Coronary artery (tissue), 2 donors: ENCODE measurements around the gene ERVW-1.

Experiments
- DNase-seq: peaks from one replicate; pipeline ENCODE4 v3.0.0-alpha.2; 2017; ENCODE audit warnings: low spot score
- H3K27ac ChIP-seq, 2 donors: fragments of 200-600 bp; sonication (generic); one replicate each; pipeline ENCODE4 v1.5.1; 2016 to 2019
- H3K4me3 ChIP-seq: fragments of 200-600 bp; sonication (generic); 2 replicates; pipeline ENCODE4 v1.5.1; 2016; ENCODE audit warnings: mild to moderate bottlenecking, moderate library complexity
- CTCF ChIP-seq: fragments of 200-600 bp; sonication (generic); IDR thresholded peaks from one replicate; pipeline ENCODE4 v1.5.1; 2019; ENCODE audit warnings: antibody characterized with exemption

ERVW-1 gene

GRCh38 chr7:92464515-92464914 lies 13.2 kb downstream of the ERVW-1 start:
- DNase-seq, result no peak
- Histone ChIP-seq H3K27ac (no peak overlapping the region), H3K4me3 (no peak overlapping the region)
- no peak for TF ChIP-seq CTCF

GRCh38 chr7:92462560-92462959 lies 15.2 kb downstream of the ERVW-1 start:
- TF ChIP-seq CTCF, result no peak
- Histone ChIP-seq H3K27ac (no peak overlapping the region), H3K4me3 (no peak overlapping the region)
- no peak for DNase-seq

GRCh38 chr7:92461027-92462003 lies 16.4 kb downstream of the ERVW-1 start:
- DNase-seq, result no peak
- no peak for TF ChIP-seq CTCF
- Histone ChIP-seq H3K4me3 (no peak overlapping the region), H3K27ac (no peak overlapping the region)

- H3K4me3 ChIP-seq, result no peak overlapping the region
- TF ChIP-seq CTCF, result no peak
- no peak for DNase-seq
- H3K27ac ChIP-seq, result no peak overlapping the region
These were observed 17.2 kb downstream of the ERVW-1 start for GRCh38 chr7:92460510-92460909.

GRCh38 chr7:92460109-92460508 lies 17.6 kb downstream of the ERVW-1 start:
- TF ChIP-seq CTCF, result no peak
- H3K4me3 ChIP-seq, result no peak overlapping the region
- DNase-seq, result no peak
- no peak overlapping the region for H3K27ac ChIP-seq

- DNase-seq, result no peak
These were observed 21.5 kb downstream of the ERVW-1 start for GRCh38 chr7:92456236-92456635.

More at GRCh38 chr7:92456236-92456635, 21.5 kb downstream of the ERVW-1 start:
- H3K4me3 ChIP-seq, result no peak overlapping the region
- H3K27ac ChIP-seq, result no peak overlapping the region
- TF ChIP-seq CTCF, result no peak
